NB4 (cell line): ENCODE measurements around the gene REEP1.

Experiments
- CTCF ChIP-seq: IDR thresholded peaks from one replicate; pipeline ENCODE4 v1.5.1; 2012; ENCODE audit warnings: low read depth, low read length
- MAX ChIP-seq: IDR thresholded peaks from 2 replicates; pipeline ENCODE4 v1.6.1; 2011; ENCODE audit warnings: low read depth, low read length
- POLR2A ChIP-seq: IDR thresholded peaks from 2 replicates; pipeline ENCODE4 v1.6.1; 2011; ENCODE audit warnings: mild to moderate bottlenecking; ENCODE audit not compliant: insufficient read length; ENCODE audit errors: extremely low read depth

- TF ChIP-seq CTCF (no peak), MAX (no peak), POLR2A (no peak)
These were observed 135.1 kb downstream of the REEP1 start for GRCh38 chr2:86202336-86202692.
